ENCODE data around the gene XRCC6.

GRCh38 chr22:41612603-41613306 is 8.3 kb upstream of the XRCC6 start:
- TF ChIP-seq CTCF (IDR thresholded peaks at IDR 0.05) (no peak), ZFX (IDR thresholded peaks at IDR 0.05; ENCODE audit: borderline replicate concordance) (no peak)

Measured in 22Rv1 (cell line).